ENCODE data around the gene BBS12.

DNA sequence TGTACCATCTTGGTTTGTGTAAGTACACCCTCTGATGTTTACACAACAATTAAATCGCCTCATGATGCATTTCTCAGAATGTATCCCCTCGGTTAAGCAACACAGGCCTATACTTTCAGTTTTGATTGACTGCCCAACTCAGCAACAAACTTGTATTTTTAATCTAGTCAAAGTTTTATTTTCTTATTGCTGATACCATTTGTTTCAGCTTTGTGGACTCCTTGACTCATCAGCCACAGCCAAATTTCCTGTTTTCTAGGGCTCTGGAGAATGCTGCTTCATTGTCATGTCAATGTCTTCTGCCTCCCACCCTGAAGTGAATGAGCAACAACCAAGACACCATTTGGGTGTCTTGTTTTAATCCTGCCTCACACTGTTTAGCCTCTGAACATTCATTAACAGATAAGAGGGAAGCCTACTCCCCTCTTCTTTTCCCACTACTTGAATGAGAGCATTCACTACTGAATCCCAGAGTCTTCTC lies 14.0 kb downstream of the BBS12 start:
- TF ChIP-seq, protein P1, sequence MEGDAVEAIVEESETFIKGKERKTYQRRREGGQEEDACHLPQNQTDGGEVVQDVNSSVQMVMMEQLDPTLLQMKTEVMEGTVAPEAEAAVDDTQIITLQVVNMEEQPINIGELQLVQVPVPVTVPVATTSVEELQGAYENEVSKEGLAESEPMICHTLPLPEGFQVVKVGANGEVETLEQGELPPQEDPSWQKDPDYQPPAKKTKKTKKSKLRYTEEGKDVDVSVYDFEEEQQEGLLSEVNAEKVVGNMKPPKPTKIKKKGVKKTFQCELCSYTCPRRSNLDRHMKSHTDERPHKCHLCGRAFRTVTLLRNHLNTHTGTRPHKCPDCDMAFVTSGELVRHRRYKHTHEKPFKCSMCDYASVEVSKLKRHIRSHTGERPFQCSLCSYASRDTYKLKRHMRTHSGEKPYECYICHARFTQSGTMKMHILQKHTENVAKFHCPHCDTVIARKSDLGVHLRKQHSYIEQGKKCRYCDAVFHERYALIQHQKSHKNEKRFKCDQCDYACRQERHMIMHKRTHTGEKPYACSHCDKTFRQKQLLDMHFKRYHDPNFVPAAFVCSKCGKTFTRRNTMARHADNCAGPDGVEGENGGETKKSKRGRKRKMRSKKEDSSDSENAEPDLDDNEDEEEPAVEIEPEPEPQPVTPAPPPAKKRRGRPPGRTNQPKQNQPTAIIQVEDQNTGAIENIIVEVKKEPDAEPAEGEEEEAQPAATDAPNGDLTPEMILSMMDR (IDR thresholded peaks at IDR 0.05) = no peak
- TF ChIP-seq EP300 (IDR thresholded peaks at IDR 0.05) (no peak), POLR2A (IDR thresholded peaks at IDR 0.05) (no peak), POLR2AphosphoS5 (IDR thresholded peaks at IDR 0.05) (no peak)

All from upper lobe of left lung (tissue), 4 donors.